ENCODE results near the gene LARGE1. TPM values are rescaled to one million over a fixed set of nuclear protein-coding genes. Genes with fewer than 3 reads are reported as not detected.

The LARGE1 gene
- total and polyA plus RNA-seq, 11 donors: 31.2 to 211 (median 129) TPM

- 56 to 69% (median 60%) methylated on average over 3 of the region's 3 CpGs for WGBS, 4 donors
- H3K27me3 ChIP-seq: no peaks in the 10 kb centered on the region
- DNase-seq: peak in 1 of 5 donors; percentile 32
- H3K4me1 ChIP-seq: peaks cover 0 to 15% (median 0%) of the 10 kb centered on the region in 12 donors
- no peak for TF ChIP-seq CTCF (IDR thresholded peaks at IDR 0.05)
- no peak for TF ChIP-seq POLR2A (IDR thresholded peaks at IDR 0.05)
- no peaks in the 10 kb centered on the region for H3K9me3 ChIP-seq
- ATAC-seq: peak; percentile 62 to 87 (median 74)
- H3K4me3 ChIP-seq: no peak overlapping the region
- no peak overlapping the region for H3K27ac ChIP-seq
- intact Hi-C loops (cut with DNase I): loop anchor here in 1 of 10 donors (10.0 kb wide), 1 partner anchor 117 kb away; no protein-coding TSS in a partner anchor
- peaks cover 0 to 6% (median 0%) of the 10 kb centered on the region in 9 donors for H3K36me3 ChIP-seq
These were observed 498.4 kb downstream of the LARGE1 start for GRCh38 chr22:33421859-33422258.

GRCh38 chr22:33418484-33418883, 501.8 kb downstream of the LARGE1 start:
- WGBS, 4 donors: 78 to 88% (median 86%) methylated on average over 5 of the region's 5 CpGs
- TF ChIP-seq POLR2A (IDR thresholded peaks at IDR 0.05) (no peak), CTCF (IDR thresholded peaks at IDR 0.05) (no peak)
- no peak overlapping the region for H3K27ac ChIP-seq
- ATAC-seq (peak in 1 of 4 donors; percentile 15), DNase-seq (no peak)
- H3K27me3 ChIP-seq: no peaks in the 10 kb centered on the region
- H3K4me3 ChIP-seq: no peak overlapping the region
- peaks cover 0 to 6% (median 0%) of the 10 kb centered on the region in 12 donors for H3K4me1 ChIP-seq
- intact Hi-C loops (cut with DNase I): no loop called here
- no peaks in the 10 kb centered on the region for H3K36me3 ChIP-seq
- H3K9me3 ChIP-seq: peaks cover 0 to 8% (median 0%) of the 10 kb centered on the region in 12 donors

- Histone ChIP-seq H3K27ac (no peak overlapping the region), H3K4me1 (peaks cover 0 to 3% (median 0%) of the 10 kb centered on the region in 12 donors), H3K4me3 (no peak overlapping the region), H3K9me3 (peaks cover 0 to 8% (median 0%) of the 10 kb centered on the region in 12 donors), H3K27me3 (no peaks in the 10 kb centered on the region), H3K36me3 (no peaks in the 10 kb centered on the region)
- intact Hi-C loops (cut with DNase I): no loop called here
- DNase-seq (no peak), ATAC-seq (peak in 2 of 4 donors; percentile 9 to 44)
- 53 to 71% (median 67%) methylated on average over 3 of the region's 3 CpGs for WGBS, 4 donors
- TF ChIP-seq POLR2A (IDR thresholded peaks at IDR 0.05) (no peak), CTCF (IDR thresholded peaks at IDR 0.05) (no peak)
These were observed 504.9 kb downstream of the LARGE1 start for GRCh38 chr22:33415401-33415800.

- no peaks in the 10 kb centered on the region for H3K9me3 ChIP-seq
- intact Hi-C loops (cut with DNase I): no loop called here
- peaks cover 0 to 15% (median 5%) of the 10 kb centered on the region in 12 donors for H3K4me1 ChIP-seq
- no peaks in the 10 kb centered on the region for H3K36me3 ChIP-seq
- 88 to 100% (median 97%) methylated on average over 2 of the region's 2 CpGs for WGBS, 4 donors
- ATAC-seq (no peak), DNase-seq (no peak)
- no peak overlapping the region for H3K4me3 ChIP-seq
- H3K27me3 ChIP-seq: no peaks in the 10 kb centered on the region
- TF ChIP-seq POLR2A (IDR thresholded peaks at IDR 0.05) (no peak), CTCF (IDR thresholded peaks at IDR 0.05) (no peak)
- H3K27ac ChIP-seq: no peak overlapping the region
These were observed 511.2 kb downstream of the LARGE1 start for GRCh38 chr22:33409079-33409478.
